IMR-90 (cell line): ENCODE data around the gene SPATS2L. TPM values are rescaled to one million over a fixed set of nuclear protein-coding genes. Genes with fewer than 3 reads are reported as not detected.

Source experiments
- ATAC-seq: fragments of 200-7000 bp; cut with Tn5 transposase; 2 replicates; pipeline ENCODE4 v1.9.1; 2020; ENCODE audit warnings: low read depth, mild to moderate bottlenecking, moderate library complexity
- BruUV-seq: library from RNA; stranded (reverse); fragments of 400-500 nt; replicated peaks from 2 replicates; lab custom pipeline; 2021; lab: Mats Ljungman, UMichigan
- CTCF ChIA-PET: fragments of 300-600 bp; formaldehyde crosslinking; extraction: SDS; loops from one replicate; lab custom pipeline; 2021; ENCODE audit warnings: antibody characterized with exemption; lab: Yijun Ruan, JAX
- POLR2A ChIA-PET: fragments of 300-600 bp; sonication (Branson Sonifier 250); formaldehyde crosslinking; loops from one replicate; lab custom pipeline; 2022; ENCODE audit warnings: antibody characterized with exemption; ENCODE audit not compliant: unreplicated experiment; lab: Charles Lee
- DNase-seq: peaks from one replicate; pipeline ENCODE4 v3.0.0; 2013
- H2AFZ ChIP-seq: replicated peaks from 2 replicates; pipeline ENCODE3; 2013; ENCODE audit warnings: low read length, mild to moderate bottlenecking; ENCODE audit not compliant: poor library complexity
- H2AK5ac ChIP-seq: 2 replicates; pipeline ENCODE4 v1.6.1; 2013; ENCODE audit warnings: low read depth, low read length, inconsistent platforms
- H2AK9ac ChIP-seq: replicated peaks from 2 replicates; pipeline ENCODE3; 2013; ENCODE audit warnings: mild to moderate bottlenecking, low read depth, low read length, moderate library complexity; ENCODE audit not compliant: poor library complexity
- H2BK120ac ChIP-seq: 2 replicates; pipeline ENCODE4 v1.6.1; 2013; ENCODE audit warnings: low read depth, low read length, inconsistent platforms
- H2BK15ac ChIP-seq: 3 replicates; pipeline ENCODE4 v1.6.1; 2013; ENCODE audit warnings: low read depth, low read length, inconsistent platforms
- H2BK20ac ChIP-seq: 2 replicates; pipeline ENCODE4 v1.6.1; 2013; ENCODE audit warnings: low read depth, mild to moderate bottlenecking, inconsistent platforms, low read length, moderate library complexity
- H2BK5ac ChIP-seq: 2 replicates; pipeline ENCODE4 v1.6.1; 2013; ENCODE audit warnings: mild to moderate bottlenecking, low read depth, low read length, inconsistent platforms; ENCODE audit not compliant: poor library complexity, severe bottlenecking
- H3K14ac ChIP-seq: replicated peaks from 2 replicates; pipeline ENCODE4 v1.6.1; 2013; ENCODE audit warnings: low read depth, low read length, inconsistent platforms
- H3K18ac ChIP-seq: 2 replicates; pipeline ENCODE4 v1.6.1; 2013; ENCODE audit warnings: low read depth, low read length, control low read depth
- H3K23ac ChIP-seq: 2 replicates; pipeline ENCODE4 v1.6.1; 2013; ENCODE audit warnings: low read depth, low read length, inconsistent platforms
- H3K27ac ChIP-seq: 2 replicates; pipeline ENCODE4 v1.5.1; 2013; ENCODE audit warnings: mild to moderate bottlenecking, control low read depth, low read length; ENCODE audit not compliant: insufficient read depth
- H3K27me3 ChIP-seq: 2 replicates; pipeline ENCODE4 v1.6.1; 2013; ENCODE audit warnings: low read length; ENCODE audit not compliant: control insufficient read depth, insufficient read depth
- H3K36me3 ChIP-seq: 2 replicates; pipeline ENCODE4 v1.6.1; 2013; ENCODE audit warnings: low read length, mixed read lengths; ENCODE audit not compliant: control insufficient read depth, insufficient read depth
- H3K4ac ChIP-seq: 2 replicates; pipeline ENCODE4 v1.6.1; 2013; ENCODE audit warnings: low read depth, low read length, inconsistent platforms
- H3K4me1 ChIP-seq: 2 replicates; pipeline ENCODE4 v1.6.1; 2013; ENCODE audit warnings: low read length, mixed read lengths; ENCODE audit not compliant: control insufficient read depth, insufficient read depth
- H3K4me2 ChIP-seq: 2 replicates; pipeline ENCODE4 v1.6.1; 2013; ENCODE audit warnings: low read depth, mild to moderate bottlenecking, control low read depth, low read length, moderate library complexity
- H3K4me3 ChIP-seq: 2 replicates; pipeline ENCODE4 v1.5.1; 2013; ENCODE audit warnings: low read depth, mild to moderate bottlenecking, control low read depth, low read length, moderate library complexity; ENCODE audit not compliant: insufficient read depth
- H3K56ac ChIP-seq: 2 replicates; pipeline ENCODE4 v1.6.1; 2013; ENCODE audit warnings: low read length, inconsistent platforms; ENCODE audit not compliant: insufficient read depth; ENCODE audit errors: extremely low read depth
- H3K79me1 ChIP-seq, 2 experiments: 2 replicates each; pipeline ENCODE4 v1.6.1; 2013; ENCODE audit warnings: low read length in 2 of 2, inconsistent platforms in 1 of 2, low read depth in 1 of 2
- H3K9ac ChIP-seq: 2 replicates; pipeline ENCODE4 v1.6.1; 2013; ENCODE audit warnings: low read depth, low read length, control low read depth
- H3K9me1 ChIP-seq: 2 replicates; pipeline ENCODE4 v1.6.1; 2013; ENCODE audit warnings: low read length, inconsistent platforms; ENCODE audit not compliant: insufficient read depth
- H3K9me3 ChIP-seq: 2 replicates; pipeline ENCODE4 v1.6.1; 2013; ENCODE audit warnings: low read length; ENCODE audit not compliant: control insufficient read depth, insufficient read depth
- H4K20me1 ChIP-seq: 2 replicates; pipeline ENCODE4 v1.6.1; 2013; ENCODE audit warnings: low read length, inconsistent platforms; ENCODE audit not compliant: insufficient read depth
- H4K5ac ChIP-seq: 2 replicates; pipeline ENCODE4 v1.6.1; 2013; ENCODE audit warnings: mild to moderate bottlenecking, low read depth, low read length, control low read depth
- H4K8ac ChIP-seq, 2 experiments: 2 replicates each; pipeline ENCODE4 v1.6.1; 2013; ENCODE audit warnings: low read depth in 2 of 2, low read length in 2 of 2, control low read depth in 1 of 2, inconsistent platforms in 1 of 2
- H4K91ac ChIP-seq: 2 replicates; pipeline ENCODE4 v1.6.1; 2013; ENCODE audit warnings: low read depth, low read length, inconsistent platforms; ENCODE audit not compliant: insufficient read depth
- BHLHE40 ChIP-seq: fragments of 150-350 bp; IDR thresholded peaks from 2 replicates; pipeline ENCODE4 v1.6.1; 2016; ENCODE audit warnings: mild to moderate bottlenecking, low read depth, low read length
- CEBPB ChIP-seq: IDR thresholded peaks from 2 replicates; pipeline ENCODE4 v1.6.1; 2012; ENCODE audit warnings: low read depth, low read length, improper control_type of control experiment
- CHD1 ChIP-seq: IDR thresholded peaks from 2 replicates; pipeline ENCODE4 v1.6.1; 2012; ENCODE audit warnings: low read depth, low read length, improper control_type of control experiment
- FOS ChIP-seq: fragments of 150-350 bp; IDR thresholded peaks from 2 replicates; pipeline ENCODE4 v1.6.1; 2016; ENCODE audit warnings: low read depth, low read length
- MAFK ChIP-seq: IDR thresholded peaks from 2 replicates; pipeline ENCODE4 v1.6.1; 2012; ENCODE audit warnings: low read depth, low read length, improper control_type of control experiment
- MAZ ChIP-seq: IDR thresholded peaks from 2 replicates; pipeline ENCODE4 v1.6.1; 2012; ENCODE audit warnings: low read depth, mild to moderate bottlenecking, low read length, improper control_type of control experiment, moderate library complexity, borderline replicate concordance
- MXI1 ChIP-seq: IDR thresholded peaks from 2 replicates; pipeline ENCODE4 v1.6.1; 2012; ENCODE audit warnings: low read depth, mild to moderate bottlenecking, low read length, moderate library complexity, borderline replicate concordance
- NFE2L2 ChIP-seq: fragments of 150-350 bp; IDR thresholded peaks from 2 replicates; pipeline ENCODE4 v1.6.1; 2016; ENCODE audit warnings: low read depth, mild to moderate bottlenecking, low read length
- POLR2A ChIP-seq: IDR thresholded peaks from 2 replicates; pipeline ENCODE4 v1.6.1; 2012; ENCODE audit warnings: mild to moderate bottlenecking, low read depth, low read length
- RCOR1 ChIP-seq: IDR thresholded peaks from 2 replicates; pipeline ENCODE4 v1.6.1; 2012; ENCODE audit warnings: mild to moderate bottlenecking, low read length, improper control_type of control experiment; ENCODE audit not compliant: insufficient replicate concordance
- RFX5 ChIP-seq: IDR thresholded peaks from 2 replicates; pipeline ENCODE4 v1.8.0; 2012; ENCODE audit warnings: low read depth, mild to moderate bottlenecking, low read length, moderate library complexity
- SMC3 ChIP-seq: fragments of 150-350 bp; IDR thresholded peaks from 2 replicates; pipeline ENCODE4 v1.6.1; 2016; ENCODE audit warnings: low read depth, mild to moderate bottlenecking, antibody characterized with exemption, low read length, moderate library complexity
- WGBS, 2 experiments: methylation state at CpG; one replicate each; pipeline versions ENCODE4 v1.1.5 to v1.1.7; 2013; ENCODE audit warnings: missing lambda C conversion rate in 2 of 2; ENCODE audit not compliant: insufficient read length in 1 of 2; ENCODE audit errors: extremely low coverage in 2 of 2; 5-methylcytosine and 5-hydroxymethylcytosine counted together
- dilution Hi-C: fragments of 300-500 bp; cut with HindIII; formaldehyde crosslinking; loops from one replicate; pipeline ENCODE4 v1.14.3; 2018; ENCODE audit warnings: low sequenced_read_pairs; ENCODE audit not compliant: unreplicated experiment
- in situ Hi-C: fragments of 300-500 bp; cut with MboI; formaldehyde crosslinking; loops from 3 replicates; pipeline ENCODE4 v1.14.3; 2019; ENCODE audit warnings: low sequenced_read_pairs, inconsistent platforms, mixed read lengths
- intact Hi-C: fragments of 100-400 bp; cut with micrococcal nuclease; formaldehyde crosslinking; loops from 2 replicates; pipeline ENCODE4 v1.10.0; 2022
- polyA plus RNA-seq, 3 experiments: library from polyadenylated mRNA; depleted of rRNA; stranded (reverse); fragments of >200 nt; gene quantifications; 2 replicates each; pipeline ENCODE4 v1.2.3, GENCODE V29; 2012; ENCODE audit warnings: low replicate concordance in 1 of 3
- total RNA-seq: library from RNA; depleted of rRNA; stranded (reverse); fragments of >200 nt; gene quantifications from 2 replicates; pipeline ENCODE4 v1.2.3, GENCODE V29; 2012
- TF ChIP-seq, protein P1 (sequence below): fragments of 150-350 bp; IDR thresholded peaks from 2 replicates; pipeline ENCODE4 v1.6.1; 2016; ENCODE audit warnings: low read depth, mild to moderate bottlenecking, low read length, moderate library complexity, borderline replicate concordance
- TF ChIP-seq, protein P2 (sequence below): conservative IDR thresholded peaks from 2 replicates; pipeline ENCODE4 v1.5.1; 2012; ENCODE audit warnings: mild to moderate bottlenecking, low read depth, low read length, improper control_type of control experiment
- TF ChIP-seq, protein P3 (sequence below): fragments of 150-350 bp; IDR thresholded peaks from 2 replicates; pipeline ENCODE4 v1.6.1; 2017; ENCODE audit warnings: mild to moderate bottlenecking, antibody characterized with exemption, low read length, low read depth

The SPATS2L gene
- total and polyA plus RNA-seq, 2 of the 4 experiments (the other 2 are of a cell fraction): 118 to 155 TPM

DNA sequence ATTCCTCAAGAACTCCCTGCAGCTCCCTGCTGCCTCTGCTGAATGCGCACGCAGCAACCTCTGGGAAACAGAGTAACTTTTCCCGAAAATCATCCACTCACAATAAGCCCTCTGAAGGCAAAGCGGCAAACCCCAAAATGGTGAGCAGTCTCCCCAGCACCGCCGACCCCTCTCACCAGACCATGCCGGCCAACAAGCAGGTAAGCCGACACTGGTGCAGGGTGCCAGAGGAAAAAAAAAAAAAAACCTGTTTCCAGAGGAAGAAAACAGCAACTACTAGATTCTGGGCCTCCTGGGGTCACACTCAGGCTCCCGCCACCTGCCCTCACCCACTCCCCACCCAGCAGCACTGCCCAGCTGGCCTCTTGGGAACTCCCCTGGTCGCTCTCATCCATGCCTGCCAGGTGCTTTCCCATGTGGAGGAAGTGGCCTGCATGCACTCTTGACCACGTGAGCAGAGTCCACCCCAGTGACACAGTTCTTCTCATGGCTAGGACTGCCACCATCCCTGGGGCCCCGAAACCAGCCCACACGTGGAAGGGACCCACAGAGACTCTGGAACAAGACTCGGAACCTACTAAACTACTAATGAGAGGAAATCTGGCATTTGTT lies 166.5 kb downstream of the SPATS2L start:
- intact Hi-C loops (no loop called here), dilution Hi-C loops (no loop called here), in situ Hi-C loops (no loop called here)
- Histone ChIP-seq H3K9me1 (peaks cover 4% of the 10 kb centered on the region; the same call in 1 of the 2 replicates), H3K9ac (no peak overlapping the region), H4K91ac (no peak overlapping the region), H2BK15ac (no peak overlapping the region), H3K4me3 (no peak overlapping the region), H3K14ac (no peak overlapping the region), H4K20me1 (no peaks in the 10 kb centered on the region), H3K4me2 (no peak overlapping the region), H3K18ac (no peak overlapping the region), H2BK20ac (no peak overlapping the region), H2BK5ac (no peak overlapping the region), H3K56ac (no peak overlapping the region), H4K5ac (no peak overlapping the region), H3K79me1 (peaks cover 12 to 31% of the 10 kb centered on the region in 2 experiments), H3K27me3 (no peaks in the 10 kb centered on the region), H3K4ac (no peak overlapping the region), H4K8ac (no peak overlapping the region), H3K4me1 (no peaks in the 10 kb centered on the region), H3K27ac (no peak overlapping the region), H2BK120ac (no peak overlapping the region), H2AFZ (no peak overlapping the region), H3K23ac (no peak overlapping the region), H2AK5ac (no peak overlapping the region), H3K36me3 (peaks cover 64% of the 10 kb centered on the region), H2AK9ac (no peak overlapping the region), H3K9me3 (no peaks in the 10 kb centered on the region)
- TF ChIP-seq RCOR1: no peak
- no peak for TF ChIP-seq BHLHE40
- TF ChIP-seq CEBPB: no peak
- TF ChIP-seq MAZ: no peak
- TF ChIP-seq, protein P1, sequence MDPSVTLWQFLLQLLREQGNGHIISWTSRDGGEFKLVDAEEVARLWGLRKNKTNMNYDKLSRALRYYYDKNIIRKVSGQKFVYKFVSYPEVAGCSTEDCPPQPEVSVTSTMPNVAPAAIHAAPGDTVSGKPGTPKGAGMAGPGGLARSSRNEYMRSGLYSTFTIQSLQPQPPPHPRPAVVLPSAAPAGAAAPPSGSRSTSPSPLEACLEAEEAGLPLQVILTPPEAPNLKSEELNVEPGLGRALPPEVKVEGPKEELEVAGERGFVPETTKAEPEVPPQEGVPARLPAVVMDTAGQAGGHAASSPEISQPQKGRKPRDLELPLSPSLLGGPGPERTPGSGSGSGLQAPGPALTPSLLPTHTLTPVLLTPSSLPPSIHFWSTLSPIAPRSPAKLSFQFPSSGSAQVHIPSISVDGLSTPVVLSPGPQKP: no peak
- no peak for TF ChIP-seq NFE2L2
- no peak for TF ChIP-seq MAFK
- TF ChIP-seq FOS: no peak
- TF ChIP-seq MXI1: no peak
- TF ChIP-seq CHD1: no peak
- TF ChIP-seq SMC3: no peak
- no peak for TF ChIP-seq POLR2A
- TF ChIP-seq RFX5: no peak
- TF ChIP-seq, protein P2, sequence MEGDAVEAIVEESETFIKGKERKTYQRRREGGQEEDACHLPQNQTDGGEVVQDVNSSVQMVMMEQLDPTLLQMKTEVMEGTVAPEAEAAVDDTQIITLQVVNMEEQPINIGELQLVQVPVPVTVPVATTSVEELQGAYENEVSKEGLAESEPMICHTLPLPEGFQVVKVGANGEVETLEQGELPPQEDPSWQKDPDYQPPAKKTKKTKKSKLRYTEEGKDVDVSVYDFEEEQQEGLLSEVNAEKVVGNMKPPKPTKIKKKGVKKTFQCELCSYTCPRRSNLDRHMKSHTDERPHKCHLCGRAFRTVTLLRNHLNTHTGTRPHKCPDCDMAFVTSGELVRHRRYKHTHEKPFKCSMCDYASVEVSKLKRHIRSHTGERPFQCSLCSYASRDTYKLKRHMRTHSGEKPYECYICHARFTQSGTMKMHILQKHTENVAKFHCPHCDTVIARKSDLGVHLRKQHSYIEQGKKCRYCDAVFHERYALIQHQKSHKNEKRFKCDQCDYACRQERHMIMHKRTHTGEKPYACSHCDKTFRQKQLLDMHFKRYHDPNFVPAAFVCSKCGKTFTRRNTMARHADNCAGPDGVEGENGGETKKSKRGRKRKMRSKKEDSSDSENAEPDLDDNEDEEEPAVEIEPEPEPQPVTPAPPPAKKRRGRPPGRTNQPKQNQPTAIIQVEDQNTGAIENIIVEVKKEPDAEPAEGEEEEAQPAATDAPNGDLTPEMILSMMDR: no peak
- TF ChIP-seq, protein P3, sequence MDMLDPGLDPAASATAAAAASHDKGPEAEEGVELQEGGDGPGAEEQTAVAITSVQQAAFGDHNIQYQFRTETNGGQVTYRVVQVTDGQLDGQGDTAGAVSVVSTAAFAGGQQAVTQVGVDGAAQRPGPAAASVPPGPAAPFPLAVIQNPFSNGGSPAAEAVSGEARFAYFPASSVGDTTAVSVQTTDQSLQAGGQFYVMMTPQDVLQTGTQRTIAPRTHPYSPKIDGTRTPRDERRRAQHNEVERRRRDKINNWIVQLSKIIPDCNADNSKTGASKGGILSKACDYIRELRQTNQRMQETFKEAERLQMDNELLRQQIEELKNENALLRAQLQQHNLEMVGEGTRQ: no peak
- WGBS, 2 experiments: 100% methylated on average over 3 of the region's 14 CpGs; no CpG with 5 or more reads in 1 of the 2 experiments
- no TSS peak for BruUV-seq
- DNase-seq (no peak), ATAC-seq (no peak)
- ChIA-PET CTCF (no interaction called here), POLR2A (no interaction called here)
